Activated naive CD8-positive, alpha-beta T cell treated with anti-CD3 and anti-CD28 coated beads, Interleukin-2, amount 10 ng/mL, durations not matched to agents 7 days and 5 days (primary cell): ENCODE results near the gene FRRS1L. TPM values are rescaled to one million over a fixed set of nuclear protein-coding genes. Genes with fewer than 3 reads are reported as not detected.

Source experiments
- ATAC-seq: fragments of 150-1000 bp; cut with Tn5 transposase; one replicate; pipeline ENCODE4 v1.10.0; 2021; ENCODE audit warnings: low read depth, moderate library complexity
- POLR2A ChIA-PET: fragments of 350-600 bp; sonication (Branson Sonifier 250); formaldehyde crosslinking; loops from one replicate; lab custom pipeline; 2021; ENCODE audit warnings: antibody characterized with exemption; lab: Charles Lee
- DNase-seq: peaks from one replicate; pipeline ENCODE4 v3.0.0; 2021
- H3K27ac Mint-ChIP-seq: one replicate; pipeline ENCODE4 v1.8.0; 2022; ENCODE audit warnings: mild to moderate bottlenecking, mixed read lengths
- H3K27me3 Mint-ChIP-seq: one replicate; pipeline ENCODE4 v1.8.0; 2022; ENCODE audit warnings: mild to moderate bottlenecking, moderate library complexity, mixed read lengths
- H3K36me3 Mint-ChIP-seq: one replicate; pipeline ENCODE4 v1.8.0; 2021; ENCODE audit warnings: mild to moderate bottlenecking, mixed read lengths
- H3K4me1 Mint-ChIP-seq: one replicate; pipeline ENCODE4 v1.8.0; 2021; ENCODE audit warnings: mixed read lengths
- H3K4me3 Mint-ChIP-seq: one replicate; pipeline ENCODE4 v1.8.0; 2022; ENCODE audit warnings: mild to moderate bottlenecking, moderate library complexity, mixed read lengths
- H3K9me3 Mint-ChIP-seq: one replicate; pipeline ENCODE4 v1.8.0; 2021; ENCODE audit warnings: mixed read lengths
- total RNA-seq, 2 experiments: library from RNA; stranded (reverse); gene quantifications; one replicate each; pipeline ENCODE4 v1.2.3, GENCODE V29; 2021

Gene FRRS1L
- total RNA-seq, 2 experiments from 2014 or later = not detected

DNA sequence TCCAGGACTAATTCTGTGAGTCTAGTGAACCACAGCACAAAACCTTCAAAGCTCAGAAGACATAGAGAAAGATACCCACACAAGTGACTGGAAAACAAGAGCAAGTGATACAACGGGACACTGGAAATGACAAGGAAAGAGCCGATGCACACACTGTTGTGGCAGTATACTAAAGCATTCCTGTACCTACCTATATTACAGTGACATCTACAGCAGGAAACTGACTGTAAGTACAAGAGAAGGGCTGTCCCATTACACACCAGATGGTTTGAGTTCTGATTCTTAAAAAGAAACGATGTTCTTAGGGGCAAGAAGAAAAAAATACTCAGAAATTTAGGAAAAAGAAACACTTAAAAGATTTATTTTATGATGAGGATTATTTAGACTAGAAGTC lies 65.8 kb downstream of the FRRS1L start:
- Mint-ChIP-seq H3K27ac (peak overlapping the region; percentile 79), H3K36me3 (peaks cover 44% of the 10 kb centered on the region), H3K9me3 (peaks cover 10% of the 10 kb centered on the region), H3K4me3 (peak overlapping the region; percentile 69), H3K4me1 (peaks cover 48% of the 10 kb centered on the region), H3K27me3 (no peaks in the 10 kb centered on the region)
- no peak for DNase-seq
- peak; percentile 43 for ATAC-seq
- POLR2A ChIA-PET = interaction anchor here (1.1 kb wide), 1 partner anchor 18 kb away, joined by 6 read pairs; the partner anchor contains the start of gene TMEM245

DNA sequence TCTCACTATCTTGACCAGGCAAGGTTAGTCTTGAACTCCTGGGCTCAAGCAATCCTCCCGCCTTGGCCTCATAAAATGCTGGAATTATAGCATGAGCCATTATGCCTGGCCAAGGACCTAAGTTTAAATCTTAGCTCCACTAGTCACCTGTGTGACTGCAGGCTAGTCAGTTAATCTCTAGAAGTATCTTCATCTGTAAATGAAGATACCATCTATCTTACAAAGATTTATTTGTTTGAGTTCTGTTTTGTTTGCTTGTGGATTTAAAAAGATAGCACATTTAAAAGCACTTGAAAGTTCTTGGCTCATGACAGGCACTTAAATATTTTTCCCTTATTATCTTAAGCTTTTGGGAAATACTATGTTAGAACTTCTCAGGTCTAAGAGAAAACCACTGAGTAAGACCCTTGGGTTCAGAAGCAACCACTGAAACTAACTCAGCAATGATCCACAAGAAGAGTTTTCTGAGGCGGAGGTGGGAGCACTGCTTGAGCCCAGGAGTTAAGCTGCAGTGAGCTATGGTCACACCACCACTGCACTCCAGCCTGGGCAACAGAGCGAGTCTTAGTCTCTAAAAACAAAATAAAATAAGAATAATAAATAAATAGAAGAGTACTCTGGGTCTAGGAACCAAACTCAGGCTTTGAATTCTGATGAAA lies 66.4 kb downstream of the FRRS1L start:
- peak overlapping the region; percentile 79 for H3K27ac Mint-ChIP-seq
- peaks cover 48% of the 10 kb centered on the region for H3K36me3 Mint-ChIP-seq
- H3K27me3 Mint-ChIP-seq = no peaks in the 10 kb centered on the region
- no peak for DNase-seq
- H3K4me1 Mint-ChIP-seq = peaks cover 52% of the 10 kb centered on the region
- POLR2A ChIA-PET = interaction anchor here (1.1 kb wide), 1 partner anchor 19 kb away, joined by 6 read pairs; the partner anchor contains the start of gene TMEM245
- peaks cover 10% of the 10 kb centered on the region for H3K9me3 Mint-ChIP-seq
- ATAC-seq = no peak
- H3K4me3 Mint-ChIP-seq = peak overlapping the region; percentile 69

DNA sequence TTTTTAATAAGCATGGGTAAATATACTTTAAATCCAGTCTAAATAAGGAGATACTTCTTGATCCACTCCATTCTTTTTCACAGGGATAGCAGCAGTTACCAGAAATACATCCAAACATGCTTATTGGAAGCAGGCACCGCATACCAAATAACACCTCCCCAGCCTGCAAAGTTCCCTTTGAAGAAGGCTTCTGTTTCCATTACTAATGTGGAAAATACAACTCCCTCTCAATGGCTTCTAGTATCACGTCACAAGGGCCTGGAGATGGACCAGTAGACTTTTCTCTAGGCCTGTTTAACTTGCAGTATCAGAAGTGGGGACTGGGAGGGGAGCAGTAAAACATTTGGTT lies 68.1 kb downstream of the FRRS1L start:
- Mint-ChIP-seq H3K36me3 (peaks cover 46% of the 10 kb centered on the region), H3K4me3 (no peak overlapping the region), H3K27ac (no peak overlapping the region), H3K27me3 (no peaks in the 10 kb centered on the region), H3K9me3 (peaks cover 8% of the 10 kb centered on the region), H3K4me1 (peaks cover 60% of the 10 kb centered on the region)
- ATAC-seq (no peak), DNase-seq (no peak)
- POLR2A ChIA-PET = interaction anchor here (0.6 kb wide), 1 partner anchor 155 kb away, joined by 3 read pairs; no protein-coding TSS in a partner anchor

DNA sequence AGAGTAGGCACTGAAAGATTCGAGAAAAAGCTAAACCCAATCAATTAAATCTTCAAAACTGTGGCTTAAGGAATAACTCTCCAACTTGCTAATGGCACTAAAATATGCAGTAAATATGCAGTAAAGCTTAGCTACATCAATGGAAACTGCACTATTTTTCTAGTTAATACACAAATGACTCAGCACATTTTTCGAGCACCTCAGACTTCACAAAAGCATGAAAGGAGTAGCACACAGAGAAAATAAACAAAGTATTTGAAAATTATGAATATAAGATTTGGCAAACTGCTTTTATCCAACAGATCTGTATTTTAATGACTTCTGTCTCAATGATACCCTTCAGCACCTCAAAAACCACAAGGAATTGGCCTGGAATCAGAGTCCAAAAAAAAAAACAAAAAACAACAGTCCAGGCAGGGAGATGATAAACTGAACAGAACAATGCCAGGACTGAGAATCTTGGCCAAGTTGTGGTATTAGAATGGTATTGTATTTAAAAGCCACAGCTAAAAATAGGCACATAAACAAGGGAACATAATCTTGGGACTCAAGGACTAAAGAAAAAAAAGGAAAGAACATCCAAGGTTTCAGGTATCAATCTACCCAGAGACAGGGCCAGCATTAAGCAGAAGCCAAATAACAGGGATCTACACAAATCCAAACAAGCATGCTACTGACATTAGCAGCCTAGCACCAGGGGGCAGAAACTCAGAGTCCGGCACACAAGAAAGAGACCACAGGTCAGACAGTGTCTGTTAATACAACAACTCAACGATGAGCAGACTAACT lies 68.7 kb downstream of the FRRS1L start:
- Mint-ChIP-seq H3K27me3 (no peaks in the 10 kb centered on the region), H3K36me3 (peaks cover 44% of the 10 kb centered on the region), H3K4me1 (peaks cover 61% of the 10 kb centered on the region), H3K4me3 (no peak overlapping the region), H3K27ac (no peak overlapping the region), H3K9me3 (peaks cover 6% of the 10 kb centered on the region)
- POLR2A ChIA-PET = no interaction called here
- no peak for ATAC-seq
- no peak for DNase-seq

DNA sequence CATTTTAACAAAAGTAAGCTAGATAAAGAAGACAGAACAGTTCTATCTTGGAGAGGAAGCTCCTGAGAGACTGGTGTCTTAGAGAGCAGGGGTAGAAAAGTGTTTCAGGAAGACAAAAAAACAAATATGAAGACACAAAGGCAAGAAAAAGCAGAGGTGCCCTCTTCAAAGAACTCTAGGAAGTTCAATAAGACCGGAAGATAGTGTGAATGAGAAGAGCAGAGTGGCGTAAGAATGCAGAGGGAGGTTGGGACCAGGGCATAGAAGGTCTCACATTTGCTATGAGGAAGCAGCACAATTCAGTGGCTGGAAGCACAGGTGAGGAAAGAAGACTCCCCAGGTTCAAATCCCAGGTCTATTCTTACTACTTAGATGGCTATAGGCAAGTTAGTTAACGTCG lies 69.9 kb downstream of the FRRS1L start:
- no peaks in the 10 kb centered on the region for H3K9me3 Mint-ChIP-seq
- H3K27me3 Mint-ChIP-seq = no peaks in the 10 kb centered on the region
- POLR2A ChIA-PET = interaction anchor here (0.7 kb wide), 1 partner anchor 23 kb away, joined by 3 read pairs; no protein-coding TSS in a partner anchor
- H3K36me3 Mint-ChIP-seq = peaks cover 44% of the 10 kb centered on the region
- ATAC-seq (peak; percentile 19), DNase-seq (no peak)
- peak overlapping the region; percentile 45 for H3K4me3 Mint-ChIP-seq
- H3K27ac Mint-ChIP-seq = peak overlapping the region; percentile 84
- peaks cover 55% of the 10 kb centered on the region for H3K4me1 Mint-ChIP-seq

DNA sequence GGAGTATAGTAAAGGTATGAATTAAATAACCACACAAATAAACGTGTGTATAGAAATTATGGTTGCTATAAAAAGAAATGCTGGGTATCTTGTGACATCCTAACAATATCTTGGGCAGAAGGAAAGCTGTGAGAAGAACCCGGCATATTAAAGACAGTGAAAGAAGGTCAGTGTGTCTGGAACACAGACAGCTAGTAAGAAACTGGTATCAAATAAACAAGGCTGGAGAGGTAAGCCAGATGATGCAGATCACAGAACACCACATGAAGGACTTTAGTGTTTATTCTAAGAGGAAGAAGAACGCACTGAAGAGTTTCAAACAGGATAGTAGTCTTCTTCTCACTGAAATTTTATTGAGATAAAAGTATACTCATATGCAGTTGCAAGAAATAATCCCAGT lies 71.7 kb downstream of the FRRS1L start:
- no peaks in the 10 kb centered on the region for H3K27me3 Mint-ChIP-seq
- no peak overlapping the region for H3K4me3 Mint-ChIP-seq
- no peak for DNase-seq
- peaks cover 46% of the 10 kb centered on the region for H3K36me3 Mint-ChIP-seq
- POLR2A ChIA-PET = no interaction called here
- peaks cover 41% of the 10 kb centered on the region for H3K4me1 Mint-ChIP-seq
- no peak for ATAC-seq
- H3K27ac Mint-ChIP-seq = no peak overlapping the region
- no peaks in the 10 kb centered on the region for H3K9me3 Mint-ChIP-seq

DNA sequence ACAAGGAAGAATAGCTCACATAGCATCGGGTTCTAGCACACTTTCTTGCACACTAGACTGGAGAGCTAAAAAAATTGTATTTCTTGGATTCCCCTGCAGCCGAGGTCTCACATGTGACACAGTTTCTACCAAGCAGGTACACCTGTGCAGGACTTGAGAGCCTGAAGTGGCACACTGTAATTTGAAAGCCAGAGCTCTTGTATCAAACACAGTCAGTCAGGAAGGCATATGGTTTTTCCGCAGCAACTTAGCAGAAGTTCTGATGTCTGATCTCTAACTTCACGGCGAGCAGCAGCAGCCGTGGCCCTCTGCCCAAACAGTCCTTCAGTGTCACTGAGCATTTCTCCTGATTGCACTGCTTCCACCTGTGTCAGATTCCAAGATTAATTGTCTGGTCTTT lies 72.8 kb downstream of the FRRS1L start:
- H3K27ac Mint-ChIP-seq = no peak overlapping the region
- DNase-seq (no peak), ATAC-seq (no peak)
- peaks cover 45% of the 10 kb centered on the region for H3K36me3 Mint-ChIP-seq
- no peak overlapping the region for H3K4me3 Mint-ChIP-seq
- POLR2A ChIA-PET = interaction anchor here (0.7 kb wide), 1 partner anchor 25 kb away, joined by 4 read pairs; the partner anchor contains the start of gene TMEM245
- H3K4me1 Mint-ChIP-seq = peaks cover 38% of the 10 kb centered on the region
- H3K27me3 Mint-ChIP-seq = no peaks in the 10 kb centered on the region
- no peaks in the 10 kb centered on the region for H3K9me3 Mint-ChIP-seq

DNA sequence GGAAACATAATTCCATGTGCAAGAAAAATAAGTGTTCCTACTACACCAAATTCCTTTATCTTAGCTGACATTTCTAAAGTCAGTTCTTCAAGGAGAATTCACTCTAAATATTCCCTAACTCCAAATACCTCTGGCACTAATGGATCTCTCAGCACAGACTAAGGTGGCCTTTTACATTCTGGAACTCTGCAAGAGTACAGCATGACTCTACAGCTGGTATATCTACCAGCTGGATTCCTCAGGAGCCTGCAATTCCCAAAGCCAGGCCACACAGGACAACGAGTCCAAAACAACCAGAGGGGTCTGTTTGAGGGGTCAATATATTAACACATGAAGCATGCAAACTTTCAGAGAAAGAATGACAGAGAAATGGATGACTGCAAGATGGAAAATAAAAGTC lies 74.5 kb downstream of the FRRS1L start:
- H3K27me3 Mint-ChIP-seq = no peaks in the 10 kb centered on the region
- no peak overlapping the region for H3K4me3 Mint-ChIP-seq
- H3K36me3 Mint-ChIP-seq = peaks cover 40% of the 10 kb centered on the region
- ATAC-seq (no peak), DNase-seq (no peak)
- POLR2A ChIA-PET = no interaction called here
- peaks cover 27% of the 10 kb centered on the region for H3K4me1 Mint-ChIP-seq
- H3K9me3 Mint-ChIP-seq = no peaks in the 10 kb centered on the region
- no peak overlapping the region for H3K27ac Mint-ChIP-seq

DNA sequence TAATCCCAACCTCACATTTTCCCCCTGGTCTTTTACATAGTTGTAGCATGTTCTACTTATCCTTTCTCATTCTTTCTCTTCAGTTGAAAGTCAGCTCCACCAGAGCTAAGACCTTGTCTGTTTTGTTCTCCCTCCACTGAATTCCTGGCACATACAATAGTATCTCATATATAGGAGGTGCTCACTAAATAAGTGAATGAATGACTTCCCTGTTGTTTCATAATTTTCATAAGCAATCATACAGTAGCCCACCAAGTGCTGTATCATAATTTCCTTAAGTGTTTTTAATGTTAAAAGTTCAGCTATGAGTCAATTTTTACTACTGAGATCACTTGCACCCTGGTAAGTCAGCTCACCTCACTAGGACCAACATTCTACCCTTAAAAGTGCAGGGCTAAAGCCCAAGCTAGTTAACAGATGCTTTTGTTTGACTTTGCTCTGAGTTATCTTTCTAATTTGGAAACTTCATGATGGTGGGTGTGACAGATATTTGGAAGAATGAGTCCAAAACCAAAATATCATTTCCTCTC lies 74.9 kb downstream of the FRRS1L start:
- POLR2A ChIA-PET = no interaction called here
- H3K27me3 Mint-ChIP-seq = no peaks in the 10 kb centered on the region
- no peak overlapping the region for H3K27ac Mint-ChIP-seq
- no peak overlapping the region for H3K4me3 Mint-ChIP-seq
- no peak for DNase-seq
- H3K4me1 Mint-ChIP-seq = peaks cover 25% of the 10 kb centered on the region
- H3K9me3 Mint-ChIP-seq = no peaks in the 10 kb centered on the region
- H3K36me3 Mint-ChIP-seq = peaks cover 40% of the 10 kb centered on the region
- no peak for ATAC-seq

DNA sequence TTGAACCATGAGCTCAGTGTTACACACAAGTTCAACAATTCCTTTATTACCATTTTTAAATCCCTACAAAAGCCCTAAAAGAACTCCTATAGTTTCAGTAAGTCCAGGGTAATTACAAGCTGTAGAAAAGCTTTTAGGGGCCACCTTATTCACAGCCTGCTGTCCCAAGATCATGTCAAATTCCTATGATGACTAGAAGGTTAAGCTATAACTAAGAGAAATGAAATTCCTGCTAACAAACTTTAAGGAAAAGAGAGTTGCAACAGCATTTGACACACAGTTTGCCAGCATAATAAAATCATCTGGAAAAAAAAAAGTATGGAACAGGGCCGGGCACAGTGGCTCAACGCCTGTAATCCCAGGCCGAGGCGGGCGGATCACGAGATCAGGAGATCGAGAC lies 78.8 kb downstream of the FRRS1L start:
- POLR2A ChIA-PET = interaction anchor here (0.7 to 1.1 kb wide), 2 partner anchors 32 to 138 kb away, joined by 4 to 5 read pairs; partner anchors contain the start of gene TMEM245

DNA sequence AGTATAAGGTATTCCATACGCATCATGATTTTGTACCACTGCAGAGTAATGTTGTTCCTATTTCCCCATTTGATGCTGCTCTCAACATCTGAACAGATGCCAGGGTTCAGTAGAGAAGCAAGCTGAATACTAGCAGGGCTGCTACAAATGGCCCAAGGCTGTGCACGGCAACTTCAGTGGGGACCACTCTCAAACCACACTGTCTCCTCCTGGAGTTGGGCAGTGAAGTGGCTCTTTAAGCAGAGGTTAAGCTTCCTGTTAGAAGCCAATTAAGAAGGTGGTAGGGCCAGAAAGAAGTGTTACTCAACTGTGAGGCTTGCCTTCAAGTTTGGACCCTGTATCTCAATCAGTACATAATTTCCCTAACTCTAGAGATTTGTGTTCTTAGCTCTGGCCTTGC lies 79.3 kb downstream of the FRRS1L start:
- H3K4me3 Mint-ChIP-seq = no peak overlapping the region
- peaks cover 4% of the 10 kb centered on the region for H3K4me1 Mint-ChIP-seq
- DNase-seq = no peak
- POLR2A ChIA-PET = interaction anchor here (1.1 kb wide), 1 partner anchor 32 kb away, joined by 4 read pairs; the partner anchor contains the start of gene TMEM245
- peaks cover 33% of the 10 kb centered on the region for H3K36me3 Mint-ChIP-seq
- H3K27ac Mint-ChIP-seq = no peak overlapping the region
- H3K9me3 Mint-ChIP-seq = no peaks in the 10 kb centered on the region
- H3K27me3 Mint-ChIP-seq = no peaks in the 10 kb centered on the region
- ATAC-seq = no peak

More for the DNA sequence above, 78.8 kb downstream of the FRRS1L start:
- Mint-ChIP-seq H3K27me3 (no peaks in the 10 kb centered on the region), H3K4me3 (no peak overlapping the region), H3K27ac (no peak overlapping the region), H3K9me3 (no peaks in the 10 kb centered on the region), H3K36me3 (peaks cover 33% of the 10 kb centered on the region), H3K4me1 (peaks cover 6% of the 10 kb centered on the region)
- ATAC-seq (no peak), DNase-seq (no peak)

DNA sequence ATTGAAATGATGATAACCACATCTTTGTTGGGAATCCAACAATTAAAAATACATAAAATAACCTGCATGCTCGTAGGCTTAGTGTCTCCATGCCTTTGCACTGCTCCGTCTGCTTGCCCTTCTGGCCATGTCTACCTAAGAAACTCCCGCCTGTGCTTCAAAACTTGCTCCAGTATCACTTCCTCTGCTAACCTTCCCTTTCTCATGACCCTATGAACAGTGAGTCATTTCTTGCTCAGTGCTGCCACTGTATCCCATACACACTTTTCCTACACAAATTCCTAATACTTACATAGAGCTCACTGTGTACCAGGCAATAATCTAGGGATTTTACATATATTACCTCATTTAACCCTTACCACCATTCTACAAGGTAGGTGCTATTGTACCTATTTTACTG lies 80.8 kb downstream of the FRRS1L start:
- POLR2A ChIA-PET = no interaction called here
- H3K4me1 Mint-ChIP-seq = peaks cover 3% of the 10 kb centered on the region
- no peaks in the 10 kb centered on the region for H3K27me3 Mint-ChIP-seq
- H3K27ac Mint-ChIP-seq = no peak overlapping the region
- no peak for DNase-seq
- H3K4me3 Mint-ChIP-seq = no peak overlapping the region
- H3K36me3 Mint-ChIP-seq = peaks cover 27% of the 10 kb centered on the region
- no peaks in the 10 kb centered on the region for H3K9me3 Mint-ChIP-seq
- no peak for ATAC-seq

DNA sequence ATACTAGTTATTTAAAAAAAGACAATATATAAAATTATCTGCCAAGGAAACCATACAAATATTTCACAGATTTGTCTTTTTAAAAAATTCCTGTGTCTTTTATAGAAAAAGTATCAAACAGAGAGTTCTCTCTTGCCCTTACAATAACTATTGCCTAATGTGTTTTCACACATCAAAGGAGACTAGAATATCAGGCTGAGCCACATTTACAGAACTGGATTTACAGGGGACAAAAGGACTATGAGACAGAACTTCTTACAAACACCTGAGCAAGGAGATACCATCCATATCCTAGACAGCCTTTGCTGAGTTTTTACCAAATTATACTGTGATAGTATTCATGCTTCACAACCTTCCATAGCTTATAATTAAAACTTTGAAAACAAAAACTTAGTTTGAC lies 81.5 kb downstream of the FRRS1L start:
- H3K9me3 Mint-ChIP-seq = no peaks in the 10 kb centered on the region
- ATAC-seq = no peak
- H3K4me3 Mint-ChIP-seq = no peak overlapping the region
- H3K36me3 Mint-ChIP-seq = peaks cover 27% of the 10 kb centered on the region
- no peak overlapping the region for H3K27ac Mint-ChIP-seq
- POLR2A ChIA-PET = no interaction called here
- H3K27me3 Mint-ChIP-seq = no peaks in the 10 kb centered on the region
- peaks cover 3% of the 10 kb centered on the region for H3K4me1 Mint-ChIP-seq
- no peak for DNase-seq
